Right atrium auricular region (tissue), 2 donors: ENCODE results near the gene C19orf18. TPM values are rescaled to one million over a fixed set of nuclear protein-coding genes. Genes with fewer than 3 reads are reported as not detected.

Experiments
- DNase-seq: peaks from one replicate; pipeline ENCODE4 v3.0.0-alpha.2; 2019; ENCODE audit warnings: low spot score
- H3K27ac ChIP-seq, 2 donors: fragments of 200-600 bp; sonication (generic); 1 replicate in 1 of 2; 2 replicates in 1 of 2; pipeline ENCODE4 v1.5.1; 2016 to 2019
- H3K27me3 ChIP-seq, 2 donors: fragments of 200-600 bp; sonication (generic); one replicate each; pipeline versions ENCODE4 v1.5.1 to v1.6.0; 2017 to 2019
- H3K36me3 ChIP-seq: fragments of 200-600 bp; sonication (generic); one replicate; pipeline ENCODE4 v1.5.1; 2016
- H3K4me1 ChIP-seq, 2 donors: fragments of 200-600 bp; sonication (generic); one replicate each; pipeline versions ENCODE4 v1.5.1 to v1.6.0; 2017 to 2019
- H3K4me3 ChIP-seq, 2 donors: fragments of 200-600 bp; sonication (generic); 1 replicate in 1 of 2; 2 replicates in 1 of 2; pipeline ENCODE4 v1.5.1; 2017 to 2019; ENCODE audit warnings: mild to moderate bottlenecking in 1 of 2, moderate library complexity in 1 of 2
- H3K9me3 ChIP-seq, 2 donors: fragments of 200-600 bp; sonication (generic); one replicate each; pipeline ENCODE4 v1.5.1; 2019
- CTCF ChIP-seq, 2 donors: fragments of 200-600 bp; sonication (generic); IDR thresholded peaks; one replicate each; pipeline ENCODE4 v1.5.1; 2019; ENCODE audit warnings: antibody characterized with exemption in 2 of 2
- total RNA-seq, 2 donors: library from RNA; depleted of rRNA; stranded (reverse); fragments of >200 nt; gene quantifications; one replicate each; pipeline ENCODE4 v1.1.0, GENCODE V29; 2016

The C19orf18 gene
- total RNA-seq, 2 donors from 2014 or later: 1.7 TPM; not detected in 1

- H3K27ac ChIP-seq: peak overlapping the region; percentile 85 to 86
- H3K9me3 ChIP-seq: peaks cover 0 to 17% of the 10 kb centered on the region in 2 donors
- no peak for TF ChIP-seq CTCF (IDR thresholded peaks at IDR 0.05)
- no peak for DNase-seq
- H3K4me3 ChIP-seq: peak overlapping the region; percentile 96 to 99
- no peaks in the 10 kb centered on the region for H3K27me3 ChIP-seq
- peaks cover 20% of the 10 kb centered on the region for H3K36me3 ChIP-seq
- H3K4me1 ChIP-seq: peaks cover 0 to 13% of the 10 kb centered on the region in 2 donors
Observed at GRCh38 chr19:57947088-57947418, 27.3 kb downstream of the C19orf18 start.

DNA sequence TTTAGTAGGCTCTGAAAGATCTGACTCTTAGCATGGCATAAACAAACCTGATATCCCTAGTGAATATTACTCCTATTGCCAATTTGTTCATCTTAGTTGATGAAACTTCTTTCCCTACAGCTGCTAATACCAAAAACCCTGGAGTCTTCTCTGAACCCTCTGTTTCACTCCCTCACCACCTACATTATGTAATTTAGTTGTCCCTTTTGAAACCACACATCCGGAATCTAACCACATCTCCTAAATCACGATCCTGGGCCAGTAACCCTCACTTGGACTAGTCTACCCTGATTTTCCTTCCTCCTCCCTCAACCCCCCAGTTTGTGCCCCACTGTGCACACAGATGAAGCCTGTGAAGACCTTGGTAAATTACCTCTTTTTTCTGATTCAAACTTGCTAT lies 28.0 kb downstream of the C19orf18 start:
- TF ChIP-seq CTCF (IDR thresholded peaks at IDR 0.05): no peak
- no peaks in the 10 kb centered on the region for H3K27me3 ChIP-seq
- H3K36me3 ChIP-seq: peaks cover 27% of the 10 kb centered on the region
- DNase-seq: no peak
- H3K4me3 ChIP-seq: peak overlapping the region; percentile 96 to 99
- peaks cover 0 to 24% of the 10 kb centered on the region in 2 donors for H3K9me3 ChIP-seq
- no peak overlapping the region for H3K27ac ChIP-seq
- H3K4me1 ChIP-seq: peaks cover 0 to 13% of the 10 kb centered on the region in 2 donors

DNA sequence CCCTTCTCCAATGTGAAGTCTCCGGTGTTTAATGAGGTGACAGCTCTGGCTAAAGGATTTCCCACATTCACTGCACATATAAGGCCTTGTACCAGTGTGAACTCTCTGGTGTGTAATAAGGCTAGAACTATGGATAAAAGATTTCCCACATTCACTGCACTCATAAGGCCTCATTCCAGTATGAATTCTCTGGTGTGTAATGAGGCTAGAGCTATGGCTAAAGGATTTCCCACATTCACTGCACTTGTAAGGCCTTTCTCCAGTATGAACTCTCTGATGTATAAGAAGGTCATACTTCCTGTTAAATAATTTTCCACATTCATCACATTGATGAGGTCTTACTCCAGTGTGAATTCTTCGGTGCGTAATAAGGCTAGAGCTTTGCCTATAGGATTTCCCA lies 32.7 kb downstream of the C19orf18 start:
- Histone ChIP-seq H3K36me3 (peaks cover 40% of the 10 kb centered on the region), H3K4me1 (peaks cover 0 to 9% of the 10 kb centered on the region in 2 donors), H3K27me3 (no peaks in the 10 kb centered on the region), H3K4me3 (no peak overlapping the region), H3K9me3 (peaks cover 0 to 59% of the 10 kb centered on the region in 2 donors), H3K27ac (no peak overlapping the region)
- TF ChIP-seq CTCF (IDR thresholded peaks at IDR 0.05): no peak
- DNase-seq: no peak

DNA sequence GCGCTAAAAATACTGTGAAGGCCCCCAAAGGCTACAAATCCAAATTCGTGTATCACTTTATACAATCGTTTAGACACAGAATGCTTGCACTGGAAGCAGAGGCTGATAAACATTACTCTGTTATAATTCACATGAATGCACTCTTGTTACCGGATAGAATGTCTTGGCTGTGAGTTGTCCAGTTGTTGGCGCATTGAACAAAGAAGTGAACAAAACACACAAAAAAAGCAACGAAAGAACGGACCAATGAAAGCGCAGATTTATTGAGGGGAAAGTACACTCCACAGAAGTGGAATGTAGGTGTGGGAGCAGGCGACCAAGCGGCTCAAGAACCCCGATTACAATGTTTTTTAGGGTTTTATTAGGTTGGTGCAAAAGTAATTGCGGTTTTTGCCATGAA lies 38.6 kb downstream of the C19orf18 start:
- Histone ChIP-seq H3K27ac (peak overlapping the region in 1 of 2 donors; percentile 82), H3K27me3 (no peaks in the 10 kb centered on the region), H3K36me3 (peaks cover 18% of the 10 kb centered on the region), H3K4me1 (peaks cover 0 to 11% of the 10 kb centered on the region in 2 donors), H3K4me3 (no peak overlapping the region), H3K9me3 (peaks cover 0 to 43% of the 10 kb centered on the region in 2 donors)
- no peak for TF ChIP-seq CTCF (IDR thresholded peaks at IDR 0.05)
- no peak for DNase-seq

GRCh38 chr19:57934820-57935665 lies 39.3 kb downstream of the C19orf18 start, which contains the start of gene ZNF418:
TSS of gene ZNF418 (minus strand) at chr19:57935402. CDS start at chr19:57933822, 1,580 bp downstream.
- H3K9me3 ChIP-seq: peaks cover 0 to 43% of the 10 kb centered on the region in 2 donors
- DNase-seq: peak; percentile 62
- H3K36me3 ChIP-seq: peaks cover 18% of the 10 kb centered on the region
- no peaks in the 10 kb centered on the region for H3K27me3 ChIP-seq
- H3K4me3 ChIP-seq: peak within 1 kb of the TSS; percentile 77
- no peak for TF ChIP-seq CTCF (IDR thresholded peaks at IDR 0.05)
- H3K27ac ChIP-seq: peak within 1 kb of the TSS; percentile 59 to 82
- peaks cover 0 to 11% of the 10 kb centered on the region in 2 donors for H3K4me1 ChIP-seq
